Endothelial cell of umbilical vein (primary cell): ENCODE results near the gene NEU4. TPM values are rescaled to one million over a fixed set of nuclear protein-coding genes. Genes with fewer than 3 reads are reported as not detected.
A peak's percentile ranks its signal among the peaks of the same experiment; 100 is the strongest.
"Not testable (repeated sequence)": the region's sequence is repeated elsewhere in the genome, so short reads cannot be mapped to it uniquely, and the experiment has no call there.

ENCODE experiments used
- BruUV-seq: library from RNA; stranded (reverse); fragments of 400-500 nt; replicated peaks from 2 replicates; lab custom pipeline; 2021; lab: Mats Ljungman, UMichigan
- CTCF ChIA-PET: fragments of 300-600, 350-600 bp; sonication (Branson Sonifier 250); formaldehyde crosslinking; loops from one replicate; lab custom pipeline; 2021; ENCODE audit warnings: antibody characterized with exemption, inconsistent platforms; lab: Charles Lee
- POLR2A ChIA-PET: fragments of 300-600, 350-600 bp; sonication (Branson Sonifier 250); formaldehyde crosslinking; loops from one replicate; lab custom pipeline; 2021; ENCODE audit warnings: antibody characterized with exemption, inconsistent platforms; lab: Charles Lee
- DNase-seq: peaks from one replicate; pipeline ENCODE4 v3.0.0-alpha.2; 2011; ENCODE audit warnings: low read depth, low spot score
- FAIRE-seq: peaks from 2 replicates; lab custom pipeline; 2011; peaks lifted over from hg19 to GRCh38; lab: Jason Lieb, UNC
- H2AFZ ChIP-seq: 2 replicates; pipeline ENCODE4 v1.6.0; 2012; ENCODE audit warnings: low read depth, low read length, control low read depth, inconsistent platforms
- H3K27ac ChIP-seq: 2 replicates; pipeline ENCODE4 v1.5.1; 2011; ENCODE audit warnings: low read depth, mild to moderate bottlenecking, control low read depth, low read length, moderate library complexity; ENCODE audit not compliant: insufficient read depth
- H3K27me3 ChIP-seq, 2 experiments: 2 replicates each; pipeline versions ENCODE4 v1.6.0 to v1.6.1; 2011; ENCODE audit warnings: low read length in 2 of 2, mixed read lengths in 1 of 2; ENCODE audit not compliant: control insufficient read depth in 2 of 2, insufficient read depth in 2 of 2
- H3K36me3 ChIP-seq, 2 experiments: 2 replicates in 1 of 2; 3 replicates in 1 of 2; pipeline ENCODE4 v1.5.1; 2011; ENCODE audit warnings: low read length in 2 of 2, mild to moderate bottlenecking in 1 of 2, moderate library complexity in 1 of 2; ENCODE audit not compliant: control insufficient read depth in 2 of 2, insufficient read depth in 2 of 2; ENCODE audit errors: extremely low read depth in 1 of 2
- H3K4me1 ChIP-seq: 3 replicates; pipeline ENCODE4 v1.5.1; 2011; ENCODE audit warnings: mild to moderate bottlenecking, low read length; ENCODE audit not compliant: control insufficient read depth, insufficient read depth; ENCODE audit errors: extremely low read depth
- H3K4me2 ChIP-seq: 2 replicates; pipeline ENCODE4 v1.6.1; 2011; ENCODE audit warnings: low read length, control low read depth, mixed read lengths; ENCODE audit not compliant: insufficient read depth
- H3K4me3 ChIP-seq, 3 experiments: fragments of 200-600 bp in 1 of 3; sonication (generic), shearing (Covaris generic) in 1 of 3; replicated peaks in 1 of 3; 2 replicates each; pipeline ENCODE4 v1.5.1; 2011 to 2016; ENCODE audit warnings: control low read depth in 3 of 3, low read length in 3 of 3, mild to moderate bottlenecking in 2 of 3, inconsistent platforms in 1 of 3, low read depth in 1 of 3, moderate library complexity in 1 of 3; ENCODE audit not compliant: insufficient read depth in 1 of 3
- H3K79me2 ChIP-seq: 2 replicates; pipeline ENCODE4 v1.6.0; 2012; ENCODE audit warnings: low read length, inconsistent platforms; ENCODE audit not compliant: control insufficient read depth, insufficient read depth
- H3K9ac ChIP-seq: replicated peaks from 2 replicates; pipeline ENCODE3; 2011; ENCODE audit warnings: low read length, control low read depth; ENCODE audit not compliant: insufficient read depth; ENCODE audit errors: extremely low read depth
- H3K9me1 ChIP-seq: replicated peaks from 3 replicates; pipeline ENCODE4 v1.6.0; 2011; ENCODE audit warnings: mild to moderate bottlenecking, low read length; ENCODE audit not compliant: control insufficient read depth, insufficient read depth; ENCODE audit errors: extremely low read depth
- H3K9me3 ChIP-seq: replicated peaks from 2 replicates; pipeline ENCODE4 v1.5.1; 2012; ENCODE audit warnings: low read length, inconsistent platforms; ENCODE audit not compliant: control insufficient read depth, insufficient read depth
- H4K20me1 ChIP-seq: replicated peaks from 2 replicates; pipeline ENCODE3; 2011; ENCODE audit warnings: mild to moderate bottlenecking, low read length; ENCODE audit not compliant: control insufficient read depth, insufficient read depth; ENCODE audit errors: extremely low read depth
- CTCF ChIP-seq, 2 donors: IDR thresholded peaks; 1 replicate in 1 of 2; 2 replicates in 1 of 2; pipeline ENCODE4 v1.5.1; 2011; ENCODE audit warnings: low read length in 2 of 2, mild to moderate bottlenecking in 2 of 2, moderate library complexity in 2 of 2, control low read depth in 1 of 2, inconsistent platforms in 1 of 2, low read depth in 1 of 2; ENCODE audit not compliant: insufficient read depth in 1 of 2; ENCODE audit errors: extremely low read depth in 1 of 2
- EZH2 ChIP-seq: IDR thresholded peaks from 2 replicates; pipeline ENCODE4 v1.6.1; 2012; ENCODE audit warnings: borderline replicate concordance, low read depth, mild to moderate bottlenecking, moderate library complexity, low read length, inconsistent platforms; ENCODE audit not compliant: severe bottlenecking
- FOS ChIP-seq: IDR thresholded peaks from 2 replicates; pipeline ENCODE4 v1.6.1; 2011; ENCODE audit warnings: mild to moderate bottlenecking, low read length, moderate library complexity, borderline replicate concordance; ENCODE audit not compliant: insufficient read depth
- GATA2 ChIP-seq: IDR thresholded peaks from 2 replicates; pipeline ENCODE4 v1.7.0; 2011; ENCODE audit warnings: low read depth, mild to moderate bottlenecking, moderate library complexity, mixed read lengths, low read length; ENCODE audit not compliant: insufficient read length, insufficient read depth
- JUN ChIP-seq: IDR thresholded peaks from 2 replicates; pipeline ENCODE4 v1.6.1; 2011; ENCODE audit warnings: borderline replicate concordance, low read depth; ENCODE audit not compliant: insufficient read length, insufficient read depth
- MAX ChIP-seq: IDR thresholded peaks from 2 replicates; pipeline ENCODE4 v1.6.1; 2011; ENCODE audit not compliant: insufficient read depth, insufficient read length
- MYC ChIP-seq: IDR thresholded peaks from one replicate; pipeline ENCODE4 v1.6.1; 2011; ENCODE audit warnings: mild to moderate bottlenecking, low read depth, low read length
- POLR2A ChIP-seq: IDR thresholded peaks from 2 replicates; pipeline ENCODE4 v1.6.1; 2012; ENCODE audit warnings: low read depth, mild to moderate bottlenecking, control low read depth, low read length
- POLR2AphosphoS5 ChIP-seq: IDR thresholded peaks from 2 replicates; pipeline ENCODE4 v1.6.1; 2012; ENCODE audit warnings: low read depth, mild to moderate bottlenecking, control low read depth, low read length, moderate library complexity; ENCODE audit not compliant: insufficient read depth
- dilution Hi-C: fragments of 300-500 bp; cut with MboI; formaldehyde crosslinking; loops from one replicate; pipeline ENCODE4 v1.15.0; 2019; ENCODE audit warnings: low sequenced_read_pairs; ENCODE audit not compliant: extremely low pct_ligation_motif_present
- intact Hi-C: fragments of 100-400 bp; cut with micrococcal nuclease; formaldehyde crosslinking; loops from one replicate; pipeline ENCODE4 v1.10.0; 2022
- polyA plus RNA-seq, 4 experiments: library from polyadenylated mRNA; depleted of rRNA in 3 of 4; stranded (reverse) in 3 of 4; unstranded in 1 of 4; fragments of >200 nt; gene quantifications; 2 replicates each; pipeline versions ENCODE4 v1.2.1 to v1.2.3, GENCODE V29; 2011 to 2012; ENCODE audit warnings: missing spikeins in 1 of 4
- total RNA-seq: library from RNA; stranded (reverse); gene quantifications from 2 replicates; pipeline ENCODE4 v1.2.3, GENCODE V29; 2021

Gene NEU4
- total and polyA plus RNA-seq, 2 donors (not counting 3 experiments of a cell fraction or from before 2014, with no cell fraction given) = not detected

- Histone ChIP-seq H3K4me2 (no peak overlapping the region), H3K27me3 (no peaks in the 10 kb centered on the region), H3K36me3 (no peaks in the 10 kb centered on the region), H4K20me1 (no peaks in the 10 kb centered on the region), H2AFZ (peak overlapping the region; percentile 69), H3K27ac (no peak overlapping the region), H3K79me2 (no peaks in the 10 kb centered on the region), H3K9ac (no peak overlapping the region), H3K4me3 (no peak overlapping the region), H3K4me1 (peaks cover 6% of the 10 kb centered on the region), H3K9me1 (no peaks in the 10 kb centered on the region), H3K9me3 (no peaks in the 10 kb centered on the region)
- no TSS peak for BruUV-seq
- ChIA-PET CTCF (no interaction called here), POLR2A (no interaction called here)
- dilution Hi-C loops = no loop called here
- DNase-seq (no peak), FAIRE-seq (peak; percentile 21)
- intact Hi-C loops = no loop called here
- TF ChIP-seq JUN (no peak), POLR2AphosphoS5 (no peak), GATA2 (no peak), FOS (no peak), MYC (no peak), MAX (no peak), CTCF (IDR thresholded peaks at IDR 0.05; ENCODE audit: extremely low read depth in 1 of 2, insufficient read depth in 1 of 2, low read depth in 1 of 2, low read length in 2 of 2) (no peak), EZH2 (no peak), POLR2A (no peak)
Observed at GRCh38 chr2:241817126-241817820, 8.3 kb downstream of the NEU4 start.

GRCh38 chr2:241817821-241818215 is 8.8 kb downstream of the NEU4 start:
- dilution Hi-C loops, intact Hi-C loops: not testable (repeated sequence)

More at GRCh38 chr2:241817821-241818215, 8.8 kb downstream of the NEU4 start:
- FAIRE-seq, H3K27ac ChIP-seq, H3K9me3 ChIP-seq, POLR2A ChIA-PET, H3K9me1 ChIP-seq, H3K4me3 ChIP-seq, H3K4me2 ChIP-seq, H3K4me1 ChIP-seq, BruUV-seq, DNase-seq, CTCF ChIA-PET, H4K20me1 ChIP-seq, H3K36me3 ChIP-seq, H3K9ac ChIP-seq, H3K79me2 ChIP-seq, H3K27me3 ChIP-seq: not testable (repeated sequence)
- peak overlapping the region; percentile 69 for H2AFZ ChIP-seq
